ENCODE results near the gene ARAP2. TPM values are rescaled to one million over a fixed set of nuclear protein-coding genes. Genes with fewer than 3 reads are reported as not detected.

The ARAP2 gene
- total RNA-seq, 4 donors from 2014 or later = 109 to 247 (median 225) TPM

- no peak overlapping the region for H3K4me3 ChIP-seq (replicated peaks in 1 of 3)
- no peak for DNase-seq
- no peaks in the 10 kb centered on the region for H3K36me3 ChIP-seq
- no peaks in the 10 kb centered on the region for H3K27me3 ChIP-seq
- intact Hi-C loops (cut with DNase I) = no loop called here
- no peaks in the 10 kb centered on the region for H3K4me1 ChIP-seq
- TF ChIP-seq, protein P1, sequence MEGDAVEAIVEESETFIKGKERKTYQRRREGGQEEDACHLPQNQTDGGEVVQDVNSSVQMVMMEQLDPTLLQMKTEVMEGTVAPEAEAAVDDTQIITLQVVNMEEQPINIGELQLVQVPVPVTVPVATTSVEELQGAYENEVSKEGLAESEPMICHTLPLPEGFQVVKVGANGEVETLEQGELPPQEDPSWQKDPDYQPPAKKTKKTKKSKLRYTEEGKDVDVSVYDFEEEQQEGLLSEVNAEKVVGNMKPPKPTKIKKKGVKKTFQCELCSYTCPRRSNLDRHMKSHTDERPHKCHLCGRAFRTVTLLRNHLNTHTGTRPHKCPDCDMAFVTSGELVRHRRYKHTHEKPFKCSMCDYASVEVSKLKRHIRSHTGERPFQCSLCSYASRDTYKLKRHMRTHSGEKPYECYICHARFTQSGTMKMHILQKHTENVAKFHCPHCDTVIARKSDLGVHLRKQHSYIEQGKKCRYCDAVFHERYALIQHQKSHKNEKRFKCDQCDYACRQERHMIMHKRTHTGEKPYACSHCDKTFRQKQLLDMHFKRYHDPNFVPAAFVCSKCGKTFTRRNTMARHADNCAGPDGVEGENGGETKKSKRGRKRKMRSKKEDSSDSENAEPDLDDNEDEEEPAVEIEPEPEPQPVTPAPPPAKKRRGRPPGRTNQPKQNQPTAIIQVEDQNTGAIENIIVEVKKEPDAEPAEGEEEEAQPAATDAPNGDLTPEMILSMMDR (IDR thresholded peaks at IDR 0.05) = no peak
- no peak for TF ChIP-seq POLR2A (IDR thresholded peaks at IDR 0.05)
- H3K9me3 ChIP-seq = no peaks in the 10 kb centered on the region
- 40 to 57% methylated on average over 1 of the region's 1 CpG for WGBS, 2 donors
- H3K27ac ChIP-seq = no peak overlapping the region
These were observed 188.2 kb downstream of the ARAP2 start for GRCh38 chr4:36056136-36056535.

- Histone ChIP-seq H3K36me3 (no peaks in the 10 kb centered on the region), H3K27me3 (no peaks in the 10 kb centered on the region), H3K27ac (no peak overlapping the region), H3K4me3 (replicated peaks in 1 of 3) (no peak overlapping the region), H3K9me3 (no peaks in the 10 kb centered on the region), H3K4me1 (no peaks in the 10 kb centered on the region)
- TF ChIP-seq, protein P1 (IDR thresholded peaks at IDR 0.05) = no peak
- no peak for TF ChIP-seq POLR2A (IDR thresholded peaks at IDR 0.05)
- WGBS, 2 donors = 68 to 71% methylated on average over 5 of the region's 5 CpGs
- intact Hi-C loops (cut with DNase I) = no loop called here
- DNase-seq = no peak
These were observed 189.5 kb downstream of the ARAP2 start for GRCh38 chr4:36054694-36055422.

DNA sequence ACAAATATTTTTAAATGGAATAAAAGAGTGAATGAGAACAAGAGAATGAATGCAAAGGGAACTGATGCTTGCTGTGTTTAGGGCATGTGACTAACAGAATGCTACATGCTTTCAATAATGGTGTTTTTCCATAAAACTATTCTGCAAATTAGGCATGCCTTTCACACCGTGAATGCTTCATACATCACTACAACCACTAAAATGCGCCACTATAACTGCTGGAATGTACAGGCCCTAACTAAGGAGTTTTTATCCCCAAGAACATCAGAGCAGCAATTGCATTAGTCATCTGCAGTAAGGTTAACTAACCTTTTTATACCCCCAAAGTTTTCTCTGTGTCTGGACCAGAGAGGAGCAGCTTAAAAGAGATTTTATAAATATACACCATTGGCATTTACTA, 190.4 kb downstream of the ARAP2 start:
- DNase-seq = no peak
- Histone ChIP-seq H3K4me3 (replicated peaks in 1 of 3) (no peak overlapping the region), H3K27me3 (no peaks in the 10 kb centered on the region), H3K36me3 (no peaks in the 10 kb centered on the region), H3K9me3 (no peaks in the 10 kb centered on the region), H3K4me1 (no peaks in the 10 kb centered on the region), H3K27ac (no peak overlapping the region)
- TF ChIP-seq, protein P1 (IDR thresholded peaks at IDR 0.05) = no peak
- TF ChIP-seq POLR2A (IDR thresholded peaks at IDR 0.05) = no peak
- intact Hi-C loops (cut with DNase I) = no loop called here
- 87 to 93% methylated on average over 2 of the region's 2 CpGs for WGBS, 2 donors

- TF ChIP-seq, protein P1 (IDR thresholded peaks at IDR 0.05) = no peak
- TF ChIP-seq POLR2A (IDR thresholded peaks at IDR 0.05) = no peak
- Histone ChIP-seq H3K9me3 (no peaks in the 10 kb centered on the region), H3K36me3 (no peaks in the 10 kb centered on the region), H3K4me1 (no peaks in the 10 kb centered on the region), H3K27me3 (no peaks in the 10 kb centered on the region), H3K27ac (no peak overlapping the region), H3K4me3 (replicated peaks in 1 of 3) (no peak overlapping the region)
- intact Hi-C loops (cut with DNase I) = no loop called here
- no peak for DNase-seq
- 94 to 95% methylated on average over 4 of the region's 4 CpGs for WGBS, 2 donors
These were observed 192.7 kb downstream of the ARAP2 start for GRCh38 chr4:36051634-36052033.

DNA sequence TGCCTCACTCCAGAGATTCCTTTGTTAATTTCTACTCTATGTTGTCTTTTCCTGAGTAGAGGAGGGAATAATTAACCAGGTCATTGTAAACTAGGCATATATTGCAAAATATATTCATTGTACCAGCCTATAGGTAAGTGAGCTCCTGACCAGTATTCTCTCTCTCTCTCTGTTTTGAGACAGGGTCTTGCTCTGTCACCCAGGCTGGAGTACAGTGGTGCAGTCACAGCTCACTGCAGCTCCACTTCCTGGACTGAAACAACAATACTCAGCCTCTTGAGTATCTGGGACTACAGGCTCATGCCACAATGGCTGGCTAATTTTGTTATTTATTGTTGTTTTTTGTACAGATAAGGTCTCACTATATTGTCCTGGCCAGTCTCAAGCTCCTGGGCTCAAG, 198.3 kb downstream of the ARAP2 start:
- Histone ChIP-seq H3K4me3 (replicated peaks in 1 of 3) (no peak overlapping the region), H3K27ac (no peak overlapping the region), H3K9me3 (no peaks in the 10 kb centered on the region), H3K27me3 (no peaks in the 10 kb centered on the region), H3K4me1 (no peaks in the 10 kb centered on the region), H3K36me3 (no peaks in the 10 kb centered on the region)
- intact Hi-C loops (cut with DNase I) = no loop called here
- DNase-seq = peak; percentile 40 to 53
- TF ChIP-seq POLR2A (IDR thresholded peaks at IDR 0.05) = no peak
- TF ChIP-seq, protein P1 (IDR thresholded peaks at IDR 0.05) = no peak
